ENCODE data around the gene MCU.
"Not testable (repeated sequence)": the region's sequence is repeated elsewhere in the genome, so short reads cannot be mapped to it uniquely, and the experiment has no call there.

Gene MCU

GRCh38 chr10:72762042-72762441 is 70.1 kb downstream of the MCU start:
- DNase-seq (ENCODE audit: low read depth) = no peak

DNA sequence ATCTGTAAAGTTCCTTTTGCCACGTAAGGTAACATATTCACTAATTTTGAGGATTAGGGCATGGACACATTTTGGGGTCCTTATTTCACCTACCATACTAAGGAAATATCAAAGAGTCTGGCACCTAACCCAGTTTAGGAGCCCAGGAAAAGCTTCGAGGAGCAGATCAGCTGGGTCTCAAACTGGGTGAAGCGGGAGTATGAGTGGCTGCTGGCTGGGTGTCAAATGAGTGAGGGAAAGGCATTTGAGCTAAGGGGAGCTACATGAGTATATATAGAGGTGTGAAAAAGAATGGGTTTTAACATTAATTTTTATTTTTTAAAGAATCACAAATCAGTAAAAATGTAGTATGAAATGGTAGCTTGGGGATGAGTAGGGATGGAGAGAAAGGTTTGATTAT is 71.3 kb downstream of the MCU start:
- DNase-seq (ENCODE audit: low read depth) = no peak

GRCh38 chr10:72764151-72764550 is 72.2 kb downstream of the MCU start:
- peak; percentile 95 for DNase-seq (ENCODE audit: low read depth)

DNA sequence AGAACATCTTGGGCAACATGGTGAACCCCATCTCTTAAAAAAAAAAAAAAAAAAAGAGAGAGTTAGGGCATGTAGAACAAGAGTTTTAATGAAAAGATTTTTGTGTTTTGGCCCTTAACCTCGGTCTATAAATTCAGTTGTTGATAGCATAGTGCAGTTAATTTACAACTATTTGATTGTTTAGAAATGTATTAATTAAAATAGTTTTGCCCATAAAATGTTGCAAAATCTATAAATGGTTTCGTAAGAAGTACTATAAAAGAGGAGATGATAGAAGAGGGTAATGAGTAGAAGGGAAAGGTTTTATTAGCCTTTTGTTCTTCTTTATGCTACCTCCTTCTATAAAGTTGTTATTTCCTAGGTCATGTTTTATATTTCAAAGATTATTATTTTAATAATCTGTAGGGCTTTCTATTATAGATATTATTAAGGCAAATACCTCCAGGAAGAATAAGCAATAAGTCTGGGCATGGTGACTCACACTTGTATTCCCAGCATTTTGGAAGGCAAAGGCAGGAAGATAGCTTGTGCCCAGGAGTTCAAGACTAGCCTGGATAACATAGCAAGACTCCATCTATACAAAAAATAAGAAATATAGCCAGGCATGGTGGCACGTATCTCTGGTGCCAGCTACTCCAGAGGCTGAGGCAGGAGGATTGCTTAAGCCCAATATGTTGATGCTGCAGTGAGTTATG is 73.3 kb downstream of the MCU start:
- peak; percentile 37 for DNase-seq (ENCODE audit: low read depth)

- DNase-seq (ENCODE audit: low read depth) = not testable (repeated sequence)
Measured at GRCh38 chr10:72771195-72771594, 79.3 kb downstream of the MCU start.

GRCh38 chr10:72772031-72772430 is 80.1 kb downstream of the MCU start:
- DNase-seq (ENCODE audit: low read depth) = no peak

- DNase-seq (ENCODE audit: low read depth) = no peak
Measured at GRCh38 chr10:72779874-72780273, 87.9 kb downstream of the MCU start.

- DNase-seq (ENCODE audit: low read depth) = no peak
Measured at GRCh38 chr10:72782649-72783330, 90.8 kb downstream of the MCU start.

DNA sequence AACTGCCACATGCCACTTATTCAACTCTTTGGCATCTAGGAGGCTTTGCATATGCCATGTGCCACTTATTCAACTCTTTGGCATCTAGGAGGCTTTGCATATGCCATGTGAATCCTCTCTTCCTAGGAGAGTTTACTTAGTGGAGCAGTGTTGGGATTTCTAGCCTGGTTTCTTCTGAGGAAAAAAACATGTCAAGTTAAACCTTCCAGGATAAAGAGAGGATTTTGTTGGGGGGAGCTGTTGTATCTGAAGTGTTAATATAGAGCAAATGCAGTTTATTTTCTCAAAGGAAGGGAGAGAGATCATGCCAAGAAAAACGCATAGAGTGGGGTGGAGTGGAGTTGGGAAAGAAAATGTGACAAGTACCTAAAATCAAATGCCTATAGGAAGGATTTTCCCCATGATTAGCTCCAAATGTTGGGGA is 91.5 kb downstream of the MCU start:
- no peak for DNase-seq (ENCODE audit: low read depth)

- DNase-seq (ENCODE audit: low read depth) = peak; percentile 67
Measured at GRCh38 chr10:72784551-72785351, 92.8 kb downstream of the MCU start.

GRCh38 chr10:72785409-72785808 is 93.5 kb downstream of the MCU start:
- no peak for DNase-seq (ENCODE audit: low read depth)

DNA sequence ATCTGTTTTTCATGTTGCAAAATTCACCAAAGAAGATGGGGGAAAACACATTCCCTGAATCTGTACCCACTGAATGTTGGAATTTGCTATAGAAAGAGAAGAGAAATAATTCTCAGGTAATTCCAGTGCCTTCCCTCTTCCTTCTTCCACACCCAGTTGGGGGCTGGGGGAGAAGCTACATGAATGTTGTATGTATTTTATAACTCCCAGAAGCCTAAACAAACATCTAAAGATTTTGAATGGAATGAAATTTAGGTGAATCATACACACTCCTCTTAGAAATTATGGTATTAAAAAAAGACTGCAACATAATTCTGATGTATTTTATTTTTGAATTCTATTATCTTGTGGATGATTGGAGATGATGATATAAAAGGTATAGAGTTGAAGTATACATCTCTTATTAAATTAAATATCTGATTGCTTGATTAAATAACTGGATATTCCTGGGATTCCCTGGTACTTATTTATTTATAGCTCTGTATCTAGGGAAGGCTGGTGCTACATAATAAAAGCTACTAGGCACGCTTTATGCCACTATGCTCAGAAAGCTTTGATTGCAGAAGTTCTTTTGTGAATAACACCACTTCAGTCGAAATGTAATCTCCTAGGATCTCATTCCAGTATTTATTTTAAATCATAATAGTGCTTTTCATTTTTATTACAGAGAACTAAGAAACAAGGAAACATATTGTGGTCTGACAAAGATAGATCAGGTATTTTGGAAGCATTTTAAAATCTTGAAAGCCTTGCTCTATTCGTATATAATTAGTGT is 98.5 kb downstream of the MCU start:
- DNase-seq (ENCODE audit: low read depth) = no peak

DNA sequence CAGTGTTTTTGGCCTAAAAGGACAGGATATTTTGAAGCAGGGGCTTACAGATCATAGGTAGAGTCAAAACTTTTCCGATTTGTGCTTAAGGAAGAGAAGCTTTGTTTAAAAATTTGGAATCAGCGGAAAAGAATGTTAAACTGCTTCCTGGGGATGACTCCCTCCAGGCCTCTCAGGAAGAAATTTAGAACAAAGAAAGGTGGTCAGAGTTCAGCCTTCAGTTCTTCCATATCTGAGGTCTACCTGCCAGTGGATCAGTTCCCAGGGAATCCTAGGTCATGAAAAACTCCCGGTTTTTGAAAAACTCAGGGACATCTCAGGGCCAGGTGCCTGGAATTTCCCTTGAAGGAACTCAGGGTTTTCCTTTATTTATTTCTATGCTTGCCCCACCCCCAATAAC is 100.3 kb downstream of the MCU start:
- DNase-seq (ENCODE audit: low read depth) = no peak

GRCh38 chr10:72793752-72794151 is 101.8 kb downstream of the MCU start:
- DNase-seq (ENCODE audit: low read depth) = no peak

GRCh38 chr10:72794260-72794659 is 102.3 kb downstream of the MCU start:
- no peak for DNase-seq (ENCODE audit: low read depth)

- no peak for DNase-seq (ENCODE audit: low read depth)
Measured at GRCh38 chr10:72796042-72796441, 104.1 kb downstream of the MCU start.

GRCh38 chr10:72796538-72796937 is 104.6 kb downstream of the MCU start:
- no peak for DNase-seq (ENCODE audit: low read depth)

DNA sequence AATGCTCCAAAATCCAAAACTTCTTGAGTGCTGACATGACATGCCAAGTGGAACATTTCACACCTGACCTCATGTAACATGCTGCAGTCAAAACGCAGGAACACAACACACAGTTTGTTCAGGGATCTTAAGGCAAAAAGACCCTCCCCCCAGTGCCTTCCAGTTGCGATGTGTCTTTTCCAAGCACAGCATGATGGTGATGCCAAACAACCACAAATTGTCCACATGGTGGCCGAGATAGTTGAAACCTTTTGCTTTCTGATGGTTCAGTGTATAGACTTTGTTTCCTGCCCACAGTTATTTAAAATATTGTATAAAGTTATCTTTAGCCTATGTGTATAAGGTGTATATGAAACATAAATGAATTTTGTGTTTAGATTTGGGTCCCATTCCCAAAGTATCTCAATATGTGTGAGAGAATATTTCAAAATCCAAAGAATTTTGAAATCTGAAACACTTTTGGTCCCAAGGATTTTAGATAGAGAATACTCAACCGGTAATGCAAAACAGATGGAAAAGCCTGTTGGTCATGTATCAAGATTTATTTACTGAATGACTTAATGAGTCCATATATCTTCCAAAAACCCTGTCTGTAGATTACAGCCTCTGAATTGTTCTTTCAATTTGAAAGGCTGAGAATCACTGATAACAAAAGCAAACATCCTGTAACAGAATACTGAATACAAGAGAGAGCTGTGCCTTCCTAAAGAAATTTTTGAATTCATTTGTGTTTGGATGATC is 108.2 kb downstream of the MCU start:
- no peak for DNase-seq (ENCODE audit: low read depth)

DNA sequence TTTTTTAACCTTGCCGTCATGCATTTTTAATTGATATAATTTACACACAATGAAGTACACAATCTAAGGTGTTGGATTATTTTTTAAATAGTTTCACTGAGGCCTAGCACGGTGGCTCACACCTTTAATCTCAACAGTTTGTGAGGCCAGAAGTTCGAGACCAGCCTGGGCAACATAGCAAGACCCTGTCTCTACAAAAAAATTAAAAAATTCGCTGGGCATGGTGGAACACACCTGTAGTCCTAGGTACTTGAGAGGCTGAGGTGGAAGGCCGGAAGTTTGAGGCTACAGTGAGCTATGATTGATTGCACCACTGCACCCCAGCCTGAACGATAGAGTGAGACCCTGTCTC is 108.8 kb downstream of the MCU start:
- DNase-seq (ENCODE audit: low read depth) = no peak

DNA sequence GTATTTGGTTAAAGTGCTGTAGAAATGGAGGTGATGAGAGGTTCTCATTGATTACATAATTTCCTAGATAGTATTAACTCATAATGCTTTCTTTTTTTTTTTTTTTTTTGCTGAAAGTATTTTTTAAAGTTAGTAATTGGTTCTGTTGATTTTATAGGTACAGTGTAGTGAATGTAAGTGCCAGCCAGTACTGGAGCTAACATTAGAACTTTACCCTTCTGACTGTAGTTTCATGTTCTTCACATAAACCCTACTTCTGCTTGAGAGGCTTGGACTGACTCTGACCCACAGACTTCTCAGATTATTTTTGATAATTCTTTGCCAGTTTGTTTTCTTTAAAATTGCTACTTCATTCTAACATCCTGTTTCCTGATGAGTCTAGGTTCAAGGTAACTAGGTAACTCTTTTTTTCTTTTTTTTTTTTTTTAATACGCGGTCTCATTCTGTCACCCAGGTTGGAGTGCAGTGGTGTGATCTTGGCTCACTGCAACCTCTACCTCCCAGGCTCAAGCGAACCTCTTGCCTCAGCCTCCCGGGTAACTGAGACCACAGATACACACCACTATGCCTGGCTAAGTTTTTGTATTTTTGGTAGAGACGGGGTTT is 109.4 kb downstream of the MCU start:
- no peak for DNase-seq (ENCODE audit: low read depth)

DNA sequence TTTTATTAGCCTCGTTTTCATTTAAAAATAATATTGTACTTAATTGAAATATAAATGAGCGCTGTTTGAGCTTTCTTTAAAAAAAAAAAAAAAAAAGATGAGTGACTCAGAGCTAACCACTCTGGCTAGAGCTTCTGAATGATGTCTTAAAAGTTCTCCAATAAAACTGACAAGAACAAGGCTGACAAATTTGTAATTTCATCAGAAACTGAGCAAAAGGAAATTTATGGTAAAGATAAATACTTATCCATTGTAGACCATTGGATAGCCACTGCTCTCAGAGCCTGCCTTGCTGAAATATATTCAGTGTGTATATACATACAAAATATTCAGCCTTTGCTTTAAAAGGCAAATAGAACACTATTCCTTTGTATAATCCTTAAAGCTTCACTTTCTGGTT is 110.4 kb downstream of the MCU start:
- no peak for DNase-seq (ENCODE audit: low read depth)
